CD4-positive, alpha-beta T cell (primary cell): ENCODE results near the gene IL1R1. TPM values are rescaled to one million over a fixed set of nuclear protein-coding genes. Genes with fewer than 3 reads are reported as not detected.

Source experiments
- ATAC-seq: fragments of 200-7000 bp; cut with Tn5 transposase; one replicate; pipeline ENCODE4 v1.10.0; 2022; ENCODE audit warnings: mild to moderate bottlenecking; ENCODE audit not compliant: poor library complexity
- CTCF ChIA-PET: fragments of 350-600 bp; sonication (Branson Sonifier 250); formaldehyde crosslinking; loops from one replicate; lab custom pipeline; 2021; ENCODE audit warnings: antibody characterized with exemption, inconsistent platforms; lab: Charles Lee
- POLR2A ChIA-PET: fragments of 350-600 bp; sonication (Branson Sonifier 250); formaldehyde crosslinking; loops from one replicate; lab custom pipeline; 2021; ENCODE audit warnings: antibody characterized with exemption, inconsistent platforms; lab: Charles Lee
- DNase-seq, 14 experiments: peaks; one replicate each; pipeline ENCODE4 v3.0.0-alpha.2; 2013 to 2020; ENCODE audit warnings: mixed read lengths in 2 of 14
- H3K27ac ChIP-seq, 2 donors: one replicate each; pipeline versions ENCODE4 v1.5.1 to v1.7.0; 2013; ENCODE audit warnings: low read length in 2 of 2, low read depth in 1 of 2, mild to moderate bottlenecking in 1 of 2
- H3K27me3 ChIP-seq, 2 experiments: 1 replicate in 1 of 2; 2 replicates in 1 of 2; pipeline versions ENCODE4 v1.6.1 to v1.7.0; 2013; ENCODE audit warnings: low read length in 2 of 2, control low read depth in 1 of 2, mild to moderate bottlenecking in 1 of 2, moderate library complexity in 1 of 2; ENCODE audit not compliant: insufficient read depth in 2 of 2, control insufficient read depth in 1 of 2
- H3K36me3 ChIP-seq: one replicate; pipeline ENCODE4 v1.6.1; 2013; ENCODE audit warnings: low read length, control low read depth; ENCODE audit not compliant: insufficient read depth
- H3K4me1 ChIP-seq: one replicate; pipeline ENCODE4 v1.6.1; 2013; ENCODE audit warnings: low read length, control low read depth; ENCODE audit not compliant: insufficient read depth
- H3K4me3 ChIP-seq: one replicate; pipeline ENCODE4 v1.5.1; 2013; ENCODE audit warnings: mild to moderate bottlenecking, low read length, moderate library complexity
- H3K9me3 ChIP-seq, 2 experiments: 1 replicate in 1 of 2; 2 replicates in 1 of 2; pipeline versions ENCODE4 v1.6.1 to v1.7.0; 2013; ENCODE audit warnings: low read length in 2 of 2, mild to moderate bottlenecking in 2 of 2, control low read depth in 1 of 2, moderate library complexity in 1 of 2; ENCODE audit not compliant: control insufficient read depth in 1 of 2, insufficient read depth in 1 of 2
- H3K27ac Mint-ChIP-seq: one replicate; pipeline ENCODE4 v1.8.0; 2020; ENCODE audit warnings: mixed read lengths
- H3K27me3 Mint-ChIP-seq: one replicate; pipeline ENCODE4 v1.8.0; 2021; ENCODE audit warnings: mixed read lengths
- H3K36me3 Mint-ChIP-seq: one replicate; pipeline ENCODE4 v1.8.0; 2021; ENCODE audit warnings: low read depth, mixed read lengths
- H3K4me1 Mint-ChIP-seq: one replicate; pipeline ENCODE4 v1.8.0; 2021; ENCODE audit warnings: low read depth, mixed read lengths
- H3K4me3 Mint-ChIP-seq: one replicate; pipeline ENCODE4 v1.8.0; 2020; ENCODE audit warnings: mild to moderate bottlenecking, mixed read lengths
- H3K9me3 Mint-ChIP-seq: one replicate; pipeline ENCODE4 v1.8.0; 2020; ENCODE audit warnings: mixed read lengths
- intact Hi-C, 2 experiments: fragments of 100-400 bp; cut with DNase I in 1 of 2; cut with micrococcal nuclease in 1 of 2; formaldehyde crosslinking; loops; one replicate each; pipeline versions ENCODE4 v1.15.1 to v1.9.0; 2023 to 2025; cut with DNase I, micrococcal nuclease
- total RNA-seq, 174 experiments: library from RNA in 2 of 174; stranded (reverse) in 2 of 174; gene quantifications; one replicate each; pipeline ENCODE4 v1.2.3 and lab custom pipeline; 2021 to 2026
- TF ChIP-seq, protein P1 (sequence below): fragments of 200-600 bp; IDR thresholded peaks from one replicate; pipeline ENCODE4 v1.8.0; 2022; ENCODE audit warnings: antibody characterized with exemption, mild to moderate bottlenecking

Gene IL1R1
- total RNA-seq, 2 experiments from 2014 or later, result 0.22 to 0.49 TPM

DNA sequence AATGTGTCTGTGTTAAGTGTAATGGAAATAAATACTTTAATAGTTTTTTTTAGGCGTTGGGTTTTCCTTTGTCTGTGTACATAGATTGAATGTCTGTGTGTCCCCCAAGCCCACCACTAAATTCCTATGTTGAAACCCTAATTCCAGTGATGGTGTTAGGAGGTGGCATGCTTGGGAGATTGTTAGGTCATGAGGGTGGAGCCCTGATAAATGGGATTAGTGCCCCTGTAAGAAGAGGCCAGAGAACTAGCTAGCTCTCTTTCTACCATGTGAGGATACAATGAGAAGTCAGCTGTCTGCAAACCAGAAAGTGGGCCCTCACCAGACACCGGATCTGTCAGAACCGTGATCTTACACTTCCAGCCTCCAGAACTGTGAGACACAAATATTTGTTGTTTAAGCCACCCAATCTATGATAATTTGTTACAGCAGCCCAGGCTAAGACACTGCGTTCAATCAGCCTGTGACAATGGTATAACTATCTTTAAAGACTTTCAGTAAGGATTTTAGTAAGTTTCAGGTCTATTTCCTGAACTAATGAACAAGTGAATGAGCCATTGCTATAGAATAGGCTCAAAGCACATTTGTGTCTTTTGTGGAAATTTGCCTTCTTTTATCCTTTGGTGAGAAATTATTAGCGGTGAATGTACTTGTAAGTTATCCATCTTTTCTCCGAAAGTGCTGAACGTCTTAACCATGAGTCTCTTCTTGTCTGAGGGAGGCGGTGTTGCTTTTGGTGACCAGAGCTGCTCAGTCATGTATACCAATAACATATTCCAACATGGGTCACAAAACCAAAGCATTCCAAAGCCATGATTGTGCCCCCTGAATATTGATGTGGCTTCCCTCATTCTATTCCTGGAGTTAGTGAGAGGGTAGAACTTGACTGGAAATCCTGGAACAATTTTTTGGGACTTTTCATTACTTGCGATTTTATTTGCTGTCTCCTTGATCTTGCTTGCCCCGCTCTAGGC lies 29.6 kb upstream of the IL1R1 start:
- no peaks in the 10 kb centered on the region for H3K36me3 Mint-ChIP-seq
- no peaks in the 10 kb centered on the region for H3K27me3 Mint-ChIP-seq
- H3K4me3 Mint-ChIP-seq, result no peak overlapping the region
- DNase-seq, result no peak
- H3K9me3 ChIP-seq, result no peaks in the 10 kb centered on the region
- H3K9me3 Mint-ChIP-seq, result no peaks in the 10 kb centered on the region
- no peaks in the 10 kb centered on the region for H3K4me1 Mint-ChIP-seq
- H3K4me3 ChIP-seq, result no peak overlapping the region
- intact Hi-C loops, result no loop called here
- ChIA-PET POLR2A (no interaction called here), CTCF (no interaction called here)
- no peak overlapping the region for H3K27ac Mint-ChIP-seq
- no peak for ATAC-seq
- H3K27ac ChIP-seq, result no peak overlapping the region
- H3K4me1 ChIP-seq, result no peaks in the 10 kb centered on the region
- no peaks in the 10 kb centered on the region for H3K36me3 ChIP-seq
- H3K27me3 ChIP-seq, result peaks cover 0 to 2% of the 10 kb centered on the region in 2 experiments
- TF ChIP-seq, protein P1, sequence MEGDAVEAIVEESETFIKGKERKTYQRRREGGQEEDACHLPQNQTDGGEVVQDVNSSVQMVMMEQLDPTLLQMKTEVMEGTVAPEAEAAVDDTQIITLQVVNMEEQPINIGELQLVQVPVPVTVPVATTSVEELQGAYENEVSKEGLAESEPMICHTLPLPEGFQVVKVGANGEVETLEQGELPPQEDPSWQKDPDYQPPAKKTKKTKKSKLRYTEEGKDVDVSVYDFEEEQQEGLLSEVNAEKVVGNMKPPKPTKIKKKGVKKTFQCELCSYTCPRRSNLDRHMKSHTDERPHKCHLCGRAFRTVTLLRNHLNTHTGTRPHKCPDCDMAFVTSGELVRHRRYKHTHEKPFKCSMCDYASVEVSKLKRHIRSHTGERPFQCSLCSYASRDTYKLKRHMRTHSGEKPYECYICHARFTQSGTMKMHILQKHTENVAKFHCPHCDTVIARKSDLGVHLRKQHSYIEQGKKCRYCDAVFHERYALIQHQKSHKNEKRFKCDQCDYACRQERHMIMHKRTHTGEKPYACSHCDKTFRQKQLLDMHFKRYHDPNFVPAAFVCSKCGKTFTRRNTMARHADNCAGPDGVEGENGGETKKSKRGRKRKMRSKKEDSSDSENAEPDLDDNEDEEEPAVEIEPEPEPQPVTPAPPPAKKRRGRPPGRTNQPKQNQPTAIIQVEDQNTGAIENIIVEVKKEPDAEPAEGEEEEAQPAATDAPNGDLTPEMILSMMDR, result no peak

DNA sequence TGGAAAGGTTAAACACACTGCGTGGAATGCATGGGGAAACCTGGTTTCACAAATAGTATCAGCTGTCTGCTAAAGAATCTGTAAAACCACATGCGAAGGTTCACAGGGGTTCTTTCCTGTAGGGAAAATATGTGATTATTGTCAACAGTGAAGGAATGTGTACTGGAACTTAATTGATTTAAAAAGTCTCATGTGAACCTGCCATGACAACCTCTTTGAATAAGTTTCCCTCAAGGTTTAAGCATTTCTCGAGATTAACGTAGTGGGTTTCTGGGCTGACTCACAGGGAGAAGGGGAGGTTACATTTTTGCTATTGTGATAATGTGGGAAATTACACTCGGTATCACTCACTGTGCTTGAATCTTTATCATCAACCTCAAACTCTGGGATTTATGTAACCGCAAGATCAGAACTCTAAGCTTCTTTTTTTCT lies 28.2 kb upstream of the IL1R1 start:
- Histone ChIP-seq H3K36me3 (no peaks in the 10 kb centered on the region), H3K27me3 (peaks cover 0 to 2% of the 10 kb centered on the region in 2 experiments), H3K4me3 (no peak overlapping the region), H3K27ac (no peak overlapping the region), H3K4me1 (no peaks in the 10 kb centered on the region), H3K9me3 (no peaks in the 10 kb centered on the region)
- ATAC-seq (no peak), DNase-seq (peak in 1 of 14 experiments; percentile 30)
- Mint-ChIP-seq H3K4me3 (no peak overlapping the region), H3K4me1 (no peaks in the 10 kb centered on the region), H3K27ac (no peak overlapping the region), H3K9me3 (no peaks in the 10 kb centered on the region), H3K36me3 (no peaks in the 10 kb centered on the region), H3K27me3 (no peaks in the 10 kb centered on the region)
- intact Hi-C loops, result no loop called here
- ChIA-PET CTCF (no interaction called here), POLR2A (no interaction called here)
- TF ChIP-seq, protein P1, result no peak

DNA sequence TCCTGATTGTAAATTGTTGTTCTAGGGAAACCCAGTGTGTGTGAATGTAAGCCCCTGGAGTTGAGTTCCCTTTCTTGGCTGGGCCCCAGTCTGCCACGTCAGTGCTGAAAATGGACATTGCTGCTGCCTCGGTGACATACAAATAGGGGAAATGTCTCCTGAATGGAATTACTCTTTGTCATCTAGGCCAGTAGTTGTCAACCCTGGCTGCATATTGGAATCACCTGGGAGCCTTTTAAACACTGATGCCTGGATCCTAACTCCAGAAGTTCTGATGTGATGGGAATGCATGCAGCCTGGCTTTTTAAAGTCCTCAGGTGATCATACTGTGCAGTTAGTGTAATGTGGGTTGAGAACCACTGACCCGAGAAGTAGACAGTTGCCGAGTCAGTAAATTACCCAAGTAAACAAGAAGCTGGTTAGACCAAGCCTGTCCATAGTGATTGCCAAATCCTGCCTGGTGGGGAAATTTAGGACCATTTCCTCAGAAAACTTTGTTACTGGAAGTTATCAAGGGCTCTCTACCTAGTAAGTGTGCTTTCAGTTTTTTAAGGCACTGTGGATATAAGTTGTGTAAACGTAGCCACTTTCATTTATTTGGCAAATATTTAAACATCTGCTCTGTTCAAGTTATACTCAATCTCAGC lies 27.6 kb upstream of the IL1R1 start:
- TF ChIP-seq, protein P1, result no peak
- Histone ChIP-seq H3K4me3 (no peak overlapping the region), H3K27ac (no peak overlapping the region), H3K27me3 (no peaks in the 10 kb centered on the region), H3K4me1 (no peaks in the 10 kb centered on the region), H3K36me3 (no peaks in the 10 kb centered on the region), H3K9me3 (no peaks in the 10 kb centered on the region)
- no peaks in the 10 kb centered on the region for H3K27me3 Mint-ChIP-seq
- no peak overlapping the region for H3K4me3 Mint-ChIP-seq
- H3K36me3 Mint-ChIP-seq, result no peaks in the 10 kb centered on the region
- peak in 2 of 14 experiments; percentile 24 to 40 for DNase-seq
- no peaks in the 10 kb centered on the region for H3K4me1 Mint-ChIP-seq
- POLR2A ChIA-PET, result interaction anchor here (0.7 kb wide), 1 partner anchor 9 kb away, joined by 4 read pairs; no protein-coding TSS in a partner anchor
- no peak overlapping the region for H3K27ac Mint-ChIP-seq
- CTCF ChIA-PET, result no interaction called here
- H3K9me3 Mint-ChIP-seq, result no peaks in the 10 kb centered on the region
- no peak for ATAC-seq
- intact Hi-C loops, result no loop called here
